ENCODE results near the gene NEURL1B. TPM values are rescaled to one million over a fixed set of nuclear protein-coding genes. Genes with fewer than 3 reads are reported as not detected.
A peak's percentile ranks its signal among the peaks of the same experiment; 100 is the strongest.

NEURL1B gene
- total RNA-seq, 1 experiment from 2014 or later: 0.75 TPM

DNA sequence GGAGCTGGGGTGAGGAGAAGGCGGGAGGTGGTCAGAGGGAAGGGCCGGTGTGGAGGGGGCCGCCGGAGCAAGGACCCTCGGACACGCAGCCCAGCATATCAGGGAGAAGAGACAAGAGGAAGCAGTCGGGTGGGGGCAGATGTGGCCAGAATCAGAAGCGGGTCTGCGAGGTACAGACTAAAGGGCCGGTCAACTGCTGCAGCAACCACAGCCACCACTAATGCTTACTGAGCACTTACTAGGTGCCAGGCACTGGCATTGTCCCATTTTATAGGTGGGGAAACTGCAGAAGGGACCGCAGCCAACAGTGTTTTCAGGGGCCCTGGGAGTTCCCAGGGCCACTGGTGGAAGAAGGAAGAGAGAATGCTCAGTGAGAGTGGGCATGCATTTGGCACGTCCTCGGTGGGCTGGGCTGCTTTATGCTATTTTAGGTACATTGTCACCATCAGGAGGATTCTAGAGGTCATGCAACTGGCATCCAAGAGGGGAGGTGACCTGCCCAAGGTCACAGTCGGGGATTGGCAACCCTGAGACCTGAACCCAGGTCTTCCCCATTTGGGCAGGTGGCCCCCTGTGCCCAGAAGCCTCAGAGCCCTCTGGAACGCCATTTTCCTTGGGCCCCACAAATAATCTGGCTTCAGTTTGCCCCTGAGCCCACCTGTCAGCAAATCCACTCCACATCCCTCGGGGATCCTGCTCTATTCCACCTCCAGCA is 76.6 kb downstream of the NEURL1B start:
- in situ Hi-C loops (cut with HindIII; ENCODE audit: low sequenced_read_pairs): no loop called here

DNA sequence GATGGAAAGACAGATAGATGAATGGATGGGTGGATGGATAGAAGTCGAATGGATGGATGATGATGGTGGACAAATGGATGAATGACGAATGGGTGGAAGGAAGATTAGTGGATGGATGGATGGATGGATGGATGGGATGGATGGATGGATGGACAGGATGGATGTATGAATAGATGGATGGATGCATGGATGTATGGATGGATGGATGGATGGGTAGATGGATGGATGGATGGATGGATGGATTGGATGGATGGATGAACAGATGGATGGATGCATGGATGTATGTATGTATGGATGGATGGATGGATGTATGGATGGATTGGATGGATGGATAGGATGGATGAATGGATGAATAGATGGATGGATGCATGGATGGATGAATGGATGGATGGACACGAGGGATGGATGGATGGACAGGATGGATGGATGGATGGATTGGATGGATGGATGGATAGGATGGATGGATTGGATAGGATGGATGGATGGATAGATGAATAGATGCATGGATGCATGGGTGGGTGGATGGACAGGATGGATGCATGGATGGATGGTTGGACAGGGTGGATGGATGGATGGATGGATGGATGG is 77.6 kb downstream of the NEURL1B start:
- in situ Hi-C loops (cut with HindIII; ENCODE audit: low sequenced_read_pairs): no loop called here

More for the DNA sequence above, 76.6 kb downstream of the NEURL1B start:
- no peak for DNase-seq (ENCODE audit: low spot score)

DNA sequence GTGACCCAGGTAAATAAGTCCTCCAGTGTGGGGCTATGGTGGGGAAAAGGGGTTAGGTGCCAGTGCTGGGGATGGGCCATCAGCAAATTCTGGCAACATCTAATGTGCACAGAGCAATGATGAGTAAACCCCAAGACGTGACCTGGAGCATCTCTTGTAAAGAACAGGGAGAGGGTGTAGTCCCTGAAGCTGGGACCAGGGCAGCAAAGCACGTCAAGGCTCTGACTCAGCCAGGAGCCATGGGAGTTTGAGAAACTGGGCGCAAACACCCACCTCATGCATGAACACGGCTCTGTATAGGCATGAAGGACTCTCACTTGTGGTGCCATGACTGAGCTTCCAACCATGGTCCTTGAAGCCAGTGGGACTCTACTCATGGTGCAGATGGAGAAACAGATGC is 78.1 kb downstream of the NEURL1B start:
- DNase-seq (ENCODE audit: low spot score): no peak
- in situ Hi-C loops (cut with HindIII; ENCODE audit: low sequenced_read_pairs): no loop called here

More for the DNA sequence above, 77.6 kb downstream of the NEURL1B start:
- no peak for DNase-seq (ENCODE audit: low spot score)

DNA sequence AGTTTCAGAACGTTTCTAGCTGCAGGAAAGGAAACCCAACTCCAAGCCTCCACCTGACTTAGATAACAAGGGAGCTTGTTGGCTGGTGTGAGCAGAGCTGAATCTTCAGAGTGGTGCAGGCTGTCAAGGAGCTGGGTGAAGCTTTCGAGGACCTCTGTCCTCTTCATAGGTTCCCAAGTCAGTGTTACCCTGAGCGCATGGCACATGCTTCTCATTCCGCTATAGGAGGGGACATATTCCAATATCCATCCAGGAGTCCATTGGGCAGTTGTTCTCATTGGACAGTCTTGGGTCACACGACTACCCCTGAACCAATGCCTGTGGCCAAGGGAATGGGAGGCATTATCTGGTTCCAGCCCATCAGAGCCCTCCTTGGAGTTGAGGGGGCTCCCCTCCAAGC is 79.6 kb downstream of the NEURL1B start:
- DNase-seq (ENCODE audit: low spot score): no peak
- in situ Hi-C loops (cut with HindIII; ENCODE audit: low sequenced_read_pairs): no loop called here

DNA sequence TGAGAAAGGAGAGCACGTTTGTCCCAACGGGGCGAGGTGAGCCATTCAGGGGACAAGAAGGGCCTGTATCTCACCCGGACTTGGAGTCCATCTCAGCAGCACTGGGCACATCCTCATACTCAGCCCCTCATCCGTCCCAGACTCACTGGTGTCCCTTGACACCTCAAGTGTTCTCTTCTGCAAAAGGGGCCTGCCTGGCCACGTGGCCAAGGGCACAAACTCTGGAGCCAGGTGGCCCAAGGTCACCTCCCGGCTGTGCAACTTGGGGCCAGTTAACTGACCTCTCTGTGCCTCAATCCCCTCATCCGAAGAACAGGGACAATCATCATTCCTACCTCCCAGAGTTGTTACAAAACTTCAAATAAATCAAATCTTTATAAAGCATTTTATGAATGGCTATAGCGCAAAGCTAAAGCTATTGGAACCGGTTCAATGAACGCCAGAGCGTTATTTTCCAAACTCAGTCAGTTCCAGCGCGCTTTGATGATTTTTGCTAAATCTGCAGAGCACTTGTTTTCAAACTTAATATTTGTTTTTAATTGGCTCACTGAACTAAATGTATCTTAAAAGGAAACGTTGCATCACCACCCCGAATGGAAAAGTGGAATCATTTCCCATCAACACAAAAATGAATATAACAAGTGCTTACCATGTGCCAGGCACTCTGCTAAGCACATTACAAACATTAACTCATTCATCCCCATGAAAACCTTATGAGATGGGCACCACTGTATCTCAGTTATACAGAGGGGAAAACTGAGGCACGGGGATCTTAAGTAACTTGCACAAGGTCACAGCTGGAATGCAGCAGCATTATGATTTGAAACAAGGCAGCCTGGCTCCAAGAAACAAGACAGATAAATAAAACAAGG is 80.6 kb downstream of the NEURL1B start:
- in situ Hi-C loops (cut with HindIII; ENCODE audit: low sequenced_read_pairs): no loop called here
- DNase-seq (ENCODE audit: low spot score): no peak

DNA sequence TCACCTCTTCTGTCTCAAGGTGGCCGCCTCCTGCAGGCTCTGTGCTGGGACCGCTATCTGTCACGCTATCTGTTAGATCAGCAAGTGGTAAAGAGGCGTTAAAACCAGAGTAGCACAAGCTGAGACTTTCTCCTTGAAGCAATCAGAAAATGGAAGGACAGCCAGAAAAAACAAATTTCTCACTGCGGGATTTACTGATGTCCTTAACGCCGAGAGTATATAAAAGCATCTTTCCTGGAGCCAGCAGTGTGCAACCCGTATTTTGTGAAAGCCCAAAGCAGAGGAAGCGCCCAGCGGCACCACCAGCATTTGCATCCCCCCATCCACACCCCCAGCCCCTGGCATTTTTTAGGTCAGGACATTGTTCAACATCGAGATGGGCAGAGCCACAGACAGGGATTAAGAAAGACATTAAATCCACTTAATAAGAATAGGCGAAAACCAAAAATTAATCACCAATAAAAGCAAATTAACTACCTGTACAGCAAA is 81.3 kb downstream of the NEURL1B start:
- DNase-seq (ENCODE audit: low spot score): no peak
- in situ Hi-C loops (cut with HindIII; ENCODE audit: low sequenced_read_pairs): no loop called here

DNA sequence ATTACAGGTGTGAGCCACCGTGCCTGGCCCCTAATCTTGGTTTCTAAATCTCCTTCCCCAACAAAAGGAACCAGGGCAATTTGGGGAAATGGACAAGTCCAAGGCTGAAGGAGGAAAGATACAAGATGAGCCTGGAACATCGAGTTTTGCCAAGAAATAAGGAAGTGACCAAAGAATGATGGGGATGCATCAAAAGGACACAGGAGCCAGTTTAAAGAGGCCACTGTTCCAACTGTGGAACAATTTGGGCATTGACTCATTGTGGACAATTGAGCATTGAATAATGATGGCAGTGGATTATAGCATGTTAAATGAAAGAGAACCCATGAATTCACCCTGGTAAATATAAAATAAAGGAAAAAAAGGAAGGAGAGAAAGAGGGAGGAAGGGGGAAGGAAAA is 82.4 kb downstream of the NEURL1B start:
- in situ Hi-C loops (cut with HindIII; ENCODE audit: low sequenced_read_pairs): no loop called here

DNA sequence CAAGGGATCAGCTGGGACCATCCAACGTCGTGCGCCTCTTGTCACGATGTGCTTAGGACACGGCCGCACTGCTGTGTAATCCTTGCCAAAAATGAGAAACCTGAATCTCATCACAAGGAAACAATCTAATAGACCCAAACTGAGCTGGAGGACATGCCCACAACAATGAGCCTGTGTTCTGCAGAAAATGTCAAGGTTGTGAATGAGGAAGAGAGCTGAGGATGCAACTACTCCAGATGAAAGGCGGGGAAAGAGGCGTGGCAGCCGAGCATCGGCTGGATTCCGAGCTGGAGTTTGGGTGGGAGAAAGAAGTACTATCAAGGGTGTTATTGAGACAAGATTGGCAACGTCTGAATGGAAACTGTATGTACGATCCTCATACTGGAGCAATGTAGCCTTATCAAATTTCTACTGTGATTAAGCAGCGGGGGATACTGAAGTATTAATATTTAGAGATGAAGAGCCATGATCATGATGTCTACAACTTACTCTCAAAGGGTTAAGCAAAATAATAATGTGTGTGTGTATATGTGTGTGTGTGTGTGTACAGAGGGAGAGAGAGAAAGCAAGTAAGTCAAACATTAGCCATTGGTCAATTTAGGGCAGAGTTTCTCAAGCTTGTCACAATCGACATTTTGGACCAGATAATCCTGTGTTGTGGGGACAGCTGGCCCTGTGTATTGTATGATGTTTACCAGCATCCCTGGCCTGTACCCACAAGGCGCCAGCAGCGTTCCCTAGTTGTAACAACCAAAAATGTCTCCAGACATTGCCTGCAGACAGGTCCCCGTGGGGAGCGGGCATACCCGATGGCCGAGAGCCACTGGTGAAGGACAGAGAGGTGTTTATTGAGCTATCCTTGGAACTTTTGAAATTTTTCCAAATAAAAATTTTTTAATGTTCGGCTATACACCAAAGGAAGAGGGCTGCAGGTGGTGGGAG is 83.5 kb downstream of the NEURL1B start:
- DNase-seq (ENCODE audit: low spot score): no peak
- in situ Hi-C loops (cut with HindIII; ENCODE audit: low sequenced_read_pairs): no loop called here

More for the DNA sequence above, 82.4 kb downstream of the NEURL1B start:
- DNase-seq (ENCODE audit: low spot score): no peak

DNA sequence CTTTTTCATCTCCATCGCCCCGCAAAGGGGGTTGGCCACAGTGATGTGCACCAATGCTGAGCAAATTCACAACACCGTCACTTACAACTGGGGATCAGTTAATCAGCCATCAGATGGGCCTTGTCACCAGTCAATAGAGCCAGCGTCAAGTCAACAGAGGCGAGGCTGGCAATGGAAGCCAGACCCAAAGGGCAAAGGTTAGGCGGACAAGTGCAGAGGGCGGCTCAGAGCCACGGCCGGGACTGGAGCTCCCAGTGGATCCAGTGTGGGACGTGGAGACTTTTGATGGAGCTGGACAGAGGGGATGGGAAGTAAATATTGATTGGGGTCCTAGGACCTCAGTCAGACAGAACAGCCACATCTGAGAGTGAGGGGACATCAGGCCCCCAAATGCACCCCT is 84.2 kb downstream of the NEURL1B start:
- DNase-seq (ENCODE audit: low spot score): no peak
- in situ Hi-C loops (cut with HindIII; ENCODE audit: low sequenced_read_pairs): no loop called here

DNA sequence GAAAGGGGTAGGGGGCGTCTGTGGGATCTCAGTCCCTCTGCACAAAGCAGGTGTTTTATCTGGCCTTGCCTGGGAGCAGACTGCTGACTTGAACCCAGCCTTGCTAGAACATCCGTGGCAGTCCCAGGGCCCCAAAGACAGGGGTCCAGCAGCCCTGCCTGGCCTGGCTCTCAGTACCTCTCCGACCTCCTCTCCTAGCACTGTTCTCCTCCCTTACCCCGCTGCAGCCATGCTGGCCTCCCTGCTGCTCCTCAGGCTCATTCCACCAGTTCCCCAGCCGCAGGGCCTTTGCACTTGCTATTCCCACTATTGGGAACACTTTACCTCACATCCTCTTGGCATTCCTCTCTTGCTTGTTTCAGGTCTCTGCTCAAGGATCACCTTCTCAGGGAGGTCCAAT is 84.7 kb downstream of the NEURL1B start:
- in situ Hi-C loops (cut with HindIII; ENCODE audit: low sequenced_read_pairs): no loop called here
- DNase-seq (ENCODE audit: low spot score): no peak

DNA sequence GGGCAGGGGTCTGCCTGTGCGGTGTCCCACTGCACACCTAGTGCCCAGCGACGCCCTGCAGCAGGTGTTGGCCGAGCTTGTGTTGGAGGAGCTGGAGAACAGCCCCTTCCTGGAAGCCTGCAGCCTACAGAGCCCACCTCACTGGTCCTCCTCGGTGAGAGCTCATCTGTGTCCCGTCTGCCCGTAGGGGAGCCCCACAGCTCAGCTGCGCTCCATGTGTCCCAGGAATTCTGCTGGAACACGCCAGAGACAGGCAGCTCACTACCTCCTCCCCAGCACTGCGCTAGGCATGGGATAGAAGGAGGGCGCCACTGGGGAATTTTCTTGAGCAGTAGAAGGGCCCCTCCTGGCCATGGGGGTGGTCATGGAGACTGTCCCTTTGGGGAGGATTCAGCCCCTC is 85.9 kb downstream of the NEURL1B start:
- in situ Hi-C loops (cut with HindIII; ENCODE audit: low sequenced_read_pairs): no loop called here
- DNase-seq (ENCODE audit: low spot score): no peak

DNA sequence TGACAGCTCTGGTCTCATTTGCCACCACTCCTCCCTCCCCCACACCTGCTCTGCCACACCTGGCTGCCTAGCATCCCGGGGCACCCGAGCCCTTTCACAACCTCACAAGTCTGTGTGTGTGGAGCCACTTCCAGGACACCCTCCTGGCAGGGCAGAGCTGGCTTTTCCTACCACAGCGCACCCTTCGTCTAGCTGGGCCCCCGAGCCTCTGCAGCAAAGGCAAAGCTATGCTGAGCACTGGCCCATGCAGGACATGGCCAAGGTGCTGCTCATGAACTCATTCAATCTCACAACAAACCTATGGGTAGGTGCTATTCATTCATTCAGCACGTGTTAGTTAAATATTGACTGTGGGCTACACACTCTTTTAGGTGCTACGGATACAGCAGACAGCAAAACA is 86.5 kb downstream of the NEURL1B start:
- in situ Hi-C loops (cut with HindIII; ENCODE audit: low sequenced_read_pairs): no loop called here
- DNase-seq (ENCODE audit: low spot score): no peak

DNA sequence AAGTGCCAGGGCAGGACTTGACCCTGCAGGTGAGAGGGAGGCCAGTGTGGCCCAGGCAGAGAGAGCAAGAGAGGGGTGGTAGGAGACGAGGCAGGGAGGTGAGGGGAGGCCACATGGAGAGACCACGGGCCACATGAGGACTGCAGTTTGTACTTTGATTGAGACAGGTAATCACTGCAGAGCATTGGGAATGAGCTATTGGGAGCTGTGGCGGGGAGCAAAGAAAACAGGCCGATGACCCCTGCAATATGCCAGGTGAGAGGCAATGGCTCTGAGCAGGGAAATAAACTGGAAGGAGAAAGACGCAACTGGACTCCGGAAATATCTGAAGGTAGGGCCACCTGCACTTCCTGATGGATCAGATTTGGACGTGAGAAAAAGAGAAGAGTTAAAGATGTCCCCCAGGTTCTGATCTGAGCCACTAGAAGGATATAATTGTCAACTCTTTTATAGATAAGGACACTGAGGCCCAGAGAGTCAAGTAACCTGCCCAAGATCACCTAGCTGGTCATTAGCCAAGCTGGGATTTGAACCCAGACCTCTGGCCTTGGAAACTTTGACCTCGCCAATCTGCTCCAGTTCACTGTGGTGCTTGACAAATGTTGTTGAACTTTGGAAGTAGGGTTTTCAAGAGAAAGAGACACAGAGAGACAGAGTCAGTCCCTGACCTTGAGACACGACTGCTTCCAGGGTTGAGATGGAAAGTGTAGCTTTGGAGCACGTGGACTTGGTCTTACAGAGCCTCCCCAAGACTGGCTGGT is 87.6 kb downstream of the NEURL1B start:
- DNase-seq (ENCODE audit: low spot score): no peak
- in situ Hi-C loops (cut with HindIII; ENCODE audit: low sequenced_read_pairs): no loop called here

DNA sequence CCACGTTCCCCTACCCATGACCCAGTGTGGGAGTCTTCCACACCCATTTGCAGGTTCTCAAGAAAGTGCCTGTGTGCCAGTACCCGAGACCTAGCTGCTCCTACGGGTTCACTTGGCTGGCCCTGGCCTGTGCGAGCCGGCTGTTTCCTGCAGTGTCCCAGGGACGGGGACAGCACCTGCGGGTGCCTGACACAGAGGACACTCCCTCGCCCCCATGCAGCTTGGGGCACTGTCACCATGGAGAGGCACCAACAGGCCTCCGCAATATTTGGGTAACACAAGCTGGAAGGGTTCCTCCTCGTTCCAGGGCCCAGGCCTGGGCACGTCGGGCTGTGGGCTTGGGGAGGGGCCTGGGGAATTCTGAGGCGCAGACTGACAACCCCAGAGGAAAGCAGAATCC is 88.5 kb downstream of the NEURL1B start:
- DNase-seq (ENCODE audit: low spot score): no peak
- in situ Hi-C loops (cut with HindIII; ENCODE audit: low sequenced_read_pairs): no loop called here

DNA sequence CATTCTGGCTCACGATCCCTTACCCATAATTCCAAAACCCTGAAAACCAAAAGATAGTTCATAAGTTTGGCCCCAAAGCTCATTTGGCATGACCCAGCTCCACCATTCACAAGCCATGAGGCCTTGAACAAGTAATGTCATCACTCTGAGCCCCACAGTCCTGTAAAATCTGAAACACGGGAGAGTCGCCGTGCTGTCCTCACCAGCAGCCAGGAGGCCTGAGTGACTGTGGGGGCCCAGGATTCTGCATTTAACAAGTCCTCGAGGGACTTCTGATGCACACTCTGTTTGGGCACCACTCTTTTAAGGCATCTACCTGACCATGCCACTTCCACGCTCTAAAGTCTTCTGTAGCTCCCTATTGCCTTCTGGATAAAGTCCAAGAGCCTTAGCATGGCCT is 89.2 kb downstream of the NEURL1B start:
- no peak for DNase-seq (ENCODE audit: low spot score)
- in situ Hi-C loops (cut with HindIII; ENCODE audit: low sequenced_read_pairs): no loop called here

DNA sequence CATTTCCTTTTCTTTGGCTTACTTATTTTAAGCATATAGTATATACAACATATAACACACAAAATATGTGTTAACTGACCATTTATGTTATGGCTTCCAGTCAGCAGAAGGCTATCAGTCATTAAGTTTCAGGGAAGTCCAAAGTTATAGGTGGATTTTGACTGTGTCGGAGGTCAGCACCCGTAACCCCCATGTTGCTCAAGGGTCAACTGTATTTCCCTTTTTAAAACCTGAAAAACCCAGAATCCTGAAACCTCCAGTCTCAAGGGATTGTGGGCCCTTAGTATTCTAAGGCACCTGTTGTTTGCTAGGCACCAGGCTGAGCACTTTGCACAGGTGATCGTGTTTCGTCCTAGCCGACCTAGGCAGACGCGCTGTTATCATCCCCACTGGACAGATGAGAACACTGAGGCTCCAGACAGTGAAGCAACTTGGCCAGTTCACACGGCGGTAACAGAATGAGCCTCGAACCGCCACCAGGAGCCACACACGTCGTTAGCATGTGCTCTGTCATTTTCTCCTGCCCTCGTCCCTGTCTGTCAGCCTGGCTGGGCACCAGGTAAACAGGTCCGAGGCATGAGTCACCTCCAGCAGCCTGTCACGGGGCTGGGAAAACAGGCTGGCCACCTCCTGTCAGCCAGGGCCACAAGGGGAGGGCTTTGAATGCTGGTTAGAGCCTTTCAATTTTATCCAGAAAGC is 90.1 kb downstream of the NEURL1B start:
- peak; percentile 30 for DNase-seq (ENCODE audit: low spot score)
- in situ Hi-C loops (cut with HindIII; ENCODE audit: low sequenced_read_pairs): no loop called here

DNA sequence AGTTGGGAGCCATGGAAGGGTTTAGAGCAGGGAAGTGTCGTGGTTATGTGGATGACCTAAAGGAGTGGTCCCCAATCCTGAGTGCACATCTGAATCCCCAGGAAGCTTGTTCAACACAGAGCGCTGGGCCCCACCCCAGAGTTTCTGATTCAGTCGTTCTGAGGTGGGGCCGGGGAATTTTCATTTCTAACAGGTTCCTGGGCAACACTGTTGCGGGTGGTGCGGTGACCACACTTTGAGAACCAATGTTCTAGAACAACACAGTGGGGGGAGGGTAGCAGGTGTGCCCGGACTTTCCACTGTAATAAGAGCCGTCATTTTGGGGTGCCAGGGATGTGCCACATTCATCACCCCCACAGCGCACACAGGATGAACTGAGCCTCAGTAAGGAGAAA is 90.6 kb downstream of the NEURL1B start:
- DNase-seq (ENCODE audit: low spot score): no peak
- in situ Hi-C loops (cut with HindIII; ENCODE audit: low sequenced_read_pairs): no loop called here
